Measurements from ENCODE around the gene CDHR3.

DNA sequence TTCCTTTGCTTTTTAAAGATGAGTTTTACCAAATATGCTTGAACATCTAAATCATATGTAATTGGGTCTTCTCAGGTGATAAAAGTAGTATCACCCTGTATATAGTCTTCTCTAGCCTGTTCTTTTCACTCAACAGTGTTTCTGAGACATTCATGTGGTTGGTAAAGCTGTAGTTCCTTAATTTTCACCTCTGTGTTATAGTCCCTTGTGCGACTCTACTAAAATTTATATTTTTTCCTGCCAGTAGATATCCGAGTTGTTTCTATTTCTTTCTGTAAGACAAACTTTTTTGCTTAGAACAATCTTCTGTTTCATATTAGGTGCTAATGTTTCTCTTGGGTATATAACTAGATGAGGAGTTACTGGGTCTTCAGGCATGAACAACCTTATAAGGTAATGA lies 113.5 kb downstream of the CDHR3 start:
- TF ChIP-seq, protein P1, sequence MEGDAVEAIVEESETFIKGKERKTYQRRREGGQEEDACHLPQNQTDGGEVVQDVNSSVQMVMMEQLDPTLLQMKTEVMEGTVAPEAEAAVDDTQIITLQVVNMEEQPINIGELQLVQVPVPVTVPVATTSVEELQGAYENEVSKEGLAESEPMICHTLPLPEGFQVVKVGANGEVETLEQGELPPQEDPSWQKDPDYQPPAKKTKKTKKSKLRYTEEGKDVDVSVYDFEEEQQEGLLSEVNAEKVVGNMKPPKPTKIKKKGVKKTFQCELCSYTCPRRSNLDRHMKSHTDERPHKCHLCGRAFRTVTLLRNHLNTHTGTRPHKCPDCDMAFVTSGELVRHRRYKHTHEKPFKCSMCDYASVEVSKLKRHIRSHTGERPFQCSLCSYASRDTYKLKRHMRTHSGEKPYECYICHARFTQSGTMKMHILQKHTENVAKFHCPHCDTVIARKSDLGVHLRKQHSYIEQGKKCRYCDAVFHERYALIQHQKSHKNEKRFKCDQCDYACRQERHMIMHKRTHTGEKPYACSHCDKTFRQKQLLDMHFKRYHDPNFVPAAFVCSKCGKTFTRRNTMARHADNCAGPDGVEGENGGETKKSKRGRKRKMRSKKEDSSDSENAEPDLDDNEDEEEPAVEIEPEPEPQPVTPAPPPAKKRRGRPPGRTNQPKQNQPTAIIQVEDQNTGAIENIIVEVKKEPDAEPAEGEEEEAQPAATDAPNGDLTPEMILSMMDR (IDR thresholded peaks at IDR 0.05): no peak
- TF ChIP-seq, protein P2, sequence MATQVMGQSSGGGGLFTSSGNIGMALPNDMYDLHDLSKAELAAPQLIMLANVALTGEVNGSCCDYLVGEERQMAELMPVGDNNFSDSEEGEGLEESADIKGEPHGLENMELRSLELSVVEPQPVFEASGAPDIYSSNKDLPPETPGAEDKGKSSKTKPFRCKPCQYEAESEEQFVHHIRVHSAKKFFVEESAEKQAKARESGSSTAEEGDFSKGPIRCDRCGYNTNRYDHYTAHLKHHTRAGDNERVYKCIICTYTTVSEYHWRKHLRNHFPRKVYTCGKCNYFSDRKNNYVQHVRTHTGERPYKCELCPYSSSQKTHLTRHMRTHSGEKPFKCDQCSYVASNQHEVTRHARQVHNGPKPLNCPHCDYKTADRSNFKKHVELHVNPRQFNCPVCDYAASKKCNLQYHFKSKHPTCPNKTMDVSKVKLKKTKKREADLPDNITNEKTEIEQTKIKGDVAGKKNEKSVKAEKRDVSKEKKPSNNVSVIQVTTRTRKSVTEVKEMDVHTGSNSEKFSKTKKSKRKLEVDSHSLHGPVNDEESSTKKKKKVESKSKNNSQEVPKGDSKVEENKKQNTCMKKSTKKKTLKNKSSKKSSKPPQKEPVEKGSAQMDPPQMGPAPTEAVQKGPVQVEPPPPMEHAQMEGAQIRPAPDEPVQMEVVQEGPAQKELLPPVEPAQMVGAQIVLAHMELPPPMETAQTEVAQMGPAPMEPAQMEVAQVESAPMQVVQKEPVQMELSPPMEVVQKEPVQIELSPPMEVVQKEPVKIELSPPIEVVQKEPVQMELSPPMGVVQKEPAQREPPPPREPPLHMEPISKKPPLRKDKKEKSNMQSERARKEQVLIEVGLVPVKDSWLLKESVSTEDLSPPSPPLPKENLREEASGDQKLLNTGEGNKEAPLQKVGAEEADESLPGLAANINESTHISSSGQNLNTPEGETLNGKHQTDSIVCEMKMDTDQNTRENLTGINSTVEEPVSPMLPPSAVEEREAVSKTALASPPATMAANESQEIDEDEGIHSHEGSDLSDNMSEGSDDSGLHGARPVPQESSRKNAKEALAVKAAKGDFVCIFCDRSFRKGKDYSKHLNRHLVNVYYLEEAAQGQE (IDR thresholded peaks at IDR 0.05; ENCODE audit: insufficient read depth in 1 of 2, low read depth in 2 of 2, low read length in 1 of 2): no peak
- TF ChIP-seq POLR2AphosphoS5 (IDR thresholded peaks at IDR 0.05; ENCODE audit: low read depth, low read length): no peak
- no peak for TF ChIP-seq SIN3A (IDR thresholded peaks at IDR 0.05; ENCODE audit: borderline replicate concordance, insufficient read depth, low read depth, low read length)

Data from Panc1 (cell line).